Smooth muscle cell (in vitro differentiated cells): Measurements from ENCODE around the gene C11orf97. TPM values are rescaled to one million over a fixed set of nuclear protein-coding genes. Genes with fewer than 3 reads are reported as not detected.

ENCODE experiments used
- DNase-seq: peaks from one replicate; lab custom pipeline; 2025; ENCODE audit not compliant: unreplicated experiment; lab: John Stamatoyannopoulos, UW
- H2AFZ ChIP-seq: fragments of 200-600 bp; sonication (generic); 2 replicates; pipeline ENCODE4 v1.6.0; 2016; ENCODE audit warnings: antibody characterized with exemption, low read depth, mild to moderate bottlenecking
- H3F3A ChIP-seq: fragments of 200-600 bp; sonication (generic); 2 replicates; pipeline ENCODE4 v1.6.0; 2017; ENCODE audit warnings: antibody characterized with exemption, low read depth
- H3K27ac ChIP-seq: fragments of 200-600 bp; sonication (generic); 2 replicates; pipeline ENCODE4 v1.5.1; 2016; ENCODE audit warnings: low read depth, mild to moderate bottlenecking
- H3K27me3 ChIP-seq: fragments of 200-600 bp; sonication (generic); 2 replicates; pipeline ENCODE4 v1.6.1; 2016; ENCODE audit warnings: low read depth, mild to moderate bottlenecking
- H3K36me3 ChIP-seq: fragments of 200-600 bp; sonication (generic); 2 replicates; pipeline ENCODE4 v1.5.1; 2016; ENCODE audit warnings: low read depth
- H3K4me1 ChIP-seq: fragments of 200-600 bp; sonication (generic); 2 replicates; pipeline ENCODE4 v1.5.1; 2016; ENCODE audit warnings: low read depth
- H3K4me2 ChIP-seq: fragments of 200-600 bp; sonication (generic); 2 replicates; pipeline ENCODE4 v1.6.0; 2016; ENCODE audit warnings: mild to moderate bottlenecking
- H3K4me3 ChIP-seq: fragments of 200-600 bp; sonication (generic); 2 replicates; pipeline ENCODE4 v1.5.1; 2016; ENCODE audit warnings: mild to moderate bottlenecking
- H3K79me2 ChIP-seq: fragments of 200-600 bp; sonication (generic); 2 replicates; pipeline ENCODE4 v1.6.0; 2016; ENCODE audit warnings: low read depth, mild to moderate bottlenecking
- H3K9ac ChIP-seq: fragments of 200-600 bp; sonication (generic); 2 replicates; pipeline ENCODE4 v1.6.0; 2016; ENCODE audit warnings: low read depth
- H3K9me3 ChIP-seq: fragments of 200-600 bp; sonication (generic); replicated peaks from 2 replicates; pipeline ENCODE4 v1.5.1; 2016; ENCODE audit warnings: low read depth
- H4K20me1 ChIP-seq: fragments of 200-600 bp; sonication (generic); 2 replicates; pipeline ENCODE4 v1.6.0; 2016; ENCODE audit warnings: low read depth
- WGBS: methylation state at CpG from one replicate; pipeline ENCODE4 v1.1.7; 2016; ENCODE audit warnings: low lambda C conversion rate; 5-methylcytosine and 5-hydroxymethylcytosine counted together
- polyA plus RNA-seq: library from polyadenylated mRNA; unstranded; fragments of >200 nt; fragmentation: Nextera tagmentation; extraction: Ambion mirVana; gene quantifications from 2 replicates; pipeline ENCODE4 v1.2.1, GENCODE V29; 2016
- total RNA-seq: library from RNA; depleted of rRNA; stranded (reverse); fragments of >200 nt; gene quantifications from 2 replicates; pipeline ENCODE4 v1.2.3, GENCODE V29; 2014
- TF ChIP-seq, protein P1 (sequence below): fragments of 200-600 bp; sonication (generic); IDR thresholded peaks from 2 replicates; pipeline ENCODE4 v1.5.1; 2017; ENCODE audit warnings: borderline replicate concordance, mild to moderate bottlenecking, antibody characterized with exemption; ENCODE audit not compliant: insufficient read depth, poor library complexity, severe bottlenecking

C11orf97 gene
- total and polyA plus RNA-seq, 2 experiments from 2014 or later = not detected

GRCh38 chr11:94525546-94526324 is 13.5 kb downstream of the C11orf97 start:
- no peaks in the 10 kb centered on the region for H4K20me1 ChIP-seq
- H3K4me2 ChIP-seq = no peak overlapping the region
- no peaks in the 10 kb centered on the region for H3K27me3 ChIP-seq
- 62% methylated on average over 5 of the region's 5 CpGs for WGBS
- H3K36me3 ChIP-seq = no peaks in the 10 kb centered on the region
- H3K4me1 ChIP-seq = peaks cover 3% of the 10 kb centered on the region
- no peak for DNase-seq
- no peaks in the 10 kb centered on the region for H3F3A ChIP-seq
- no peaks in the 10 kb centered on the region for H3K79me2 ChIP-seq
- H3K27ac ChIP-seq = no peak overlapping the region
- no peak overlapping the region for H3K9ac ChIP-seq
- H3K4me3 ChIP-seq = no peak overlapping the region
- peak overlapping the region; percentile 74 for H2AFZ ChIP-seq
- no peaks in the 10 kb centered on the region for H3K9me3 ChIP-seq
- TF ChIP-seq, protein P1, sequence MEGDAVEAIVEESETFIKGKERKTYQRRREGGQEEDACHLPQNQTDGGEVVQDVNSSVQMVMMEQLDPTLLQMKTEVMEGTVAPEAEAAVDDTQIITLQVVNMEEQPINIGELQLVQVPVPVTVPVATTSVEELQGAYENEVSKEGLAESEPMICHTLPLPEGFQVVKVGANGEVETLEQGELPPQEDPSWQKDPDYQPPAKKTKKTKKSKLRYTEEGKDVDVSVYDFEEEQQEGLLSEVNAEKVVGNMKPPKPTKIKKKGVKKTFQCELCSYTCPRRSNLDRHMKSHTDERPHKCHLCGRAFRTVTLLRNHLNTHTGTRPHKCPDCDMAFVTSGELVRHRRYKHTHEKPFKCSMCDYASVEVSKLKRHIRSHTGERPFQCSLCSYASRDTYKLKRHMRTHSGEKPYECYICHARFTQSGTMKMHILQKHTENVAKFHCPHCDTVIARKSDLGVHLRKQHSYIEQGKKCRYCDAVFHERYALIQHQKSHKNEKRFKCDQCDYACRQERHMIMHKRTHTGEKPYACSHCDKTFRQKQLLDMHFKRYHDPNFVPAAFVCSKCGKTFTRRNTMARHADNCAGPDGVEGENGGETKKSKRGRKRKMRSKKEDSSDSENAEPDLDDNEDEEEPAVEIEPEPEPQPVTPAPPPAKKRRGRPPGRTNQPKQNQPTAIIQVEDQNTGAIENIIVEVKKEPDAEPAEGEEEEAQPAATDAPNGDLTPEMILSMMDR = no peak

DNA sequence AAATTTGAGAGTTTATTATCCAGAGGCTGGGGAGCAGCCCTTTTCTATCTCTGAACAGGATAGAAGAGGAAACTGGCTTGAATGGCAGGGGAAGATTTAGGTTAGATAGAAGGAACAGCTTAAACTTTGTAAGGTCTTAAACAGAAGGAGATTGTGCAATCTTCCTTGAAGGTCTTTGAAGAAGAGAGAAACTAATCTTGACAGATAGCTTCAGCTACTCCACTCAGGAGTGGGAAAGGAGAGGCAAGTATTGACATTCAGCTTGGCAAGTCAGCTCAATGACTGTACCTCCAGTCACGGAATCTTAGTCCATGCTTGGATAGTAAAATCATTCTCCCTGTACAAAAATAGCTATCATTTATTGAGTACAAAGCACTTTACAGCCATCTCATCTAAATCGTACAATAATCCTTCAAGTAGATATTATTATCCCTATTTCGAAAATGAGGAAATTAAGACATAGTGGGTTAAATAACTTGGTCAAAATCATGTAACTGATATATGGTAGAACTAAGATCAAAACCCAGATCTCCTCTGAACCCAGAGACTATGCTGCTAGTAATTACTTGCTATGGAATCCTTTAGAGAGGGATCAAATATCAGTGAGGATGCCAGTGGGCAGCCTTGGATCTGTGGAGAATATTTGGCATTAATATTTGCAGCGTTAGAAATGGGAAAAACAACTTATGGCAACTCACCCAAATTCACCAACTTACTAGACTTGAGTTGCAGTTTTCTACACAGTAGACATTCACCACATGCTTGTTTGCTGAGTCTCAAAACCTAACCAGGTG is 14.6 kb downstream of the C11orf97 start:
- H3K4me1 ChIP-seq = peaks cover 3% of the 10 kb centered on the region
- H3F3A ChIP-seq = no peaks in the 10 kb centered on the region
- H3K27me3 ChIP-seq = no peaks in the 10 kb centered on the region
- no peak overlapping the region for H3K27ac ChIP-seq
- no peak for DNase-seq
- H3K4me3 ChIP-seq = no peak overlapping the region
- no peaks in the 10 kb centered on the region for H3K36me3 ChIP-seq
- H4K20me1 ChIP-seq = no peaks in the 10 kb centered on the region
- no peaks in the 10 kb centered on the region for H3K79me2 ChIP-seq
- TF ChIP-seq, protein P1 = no peak
- H3K4me2 ChIP-seq = no peak overlapping the region
- H3K9ac ChIP-seq = no peak overlapping the region
- H2AFZ ChIP-seq = peak overlapping the region; percentile 54
- H3K9me3 ChIP-seq = no peaks in the 10 kb centered on the region
- 79% methylated on average over 4 of the region's 4 CpGs for WGBS

DNA sequence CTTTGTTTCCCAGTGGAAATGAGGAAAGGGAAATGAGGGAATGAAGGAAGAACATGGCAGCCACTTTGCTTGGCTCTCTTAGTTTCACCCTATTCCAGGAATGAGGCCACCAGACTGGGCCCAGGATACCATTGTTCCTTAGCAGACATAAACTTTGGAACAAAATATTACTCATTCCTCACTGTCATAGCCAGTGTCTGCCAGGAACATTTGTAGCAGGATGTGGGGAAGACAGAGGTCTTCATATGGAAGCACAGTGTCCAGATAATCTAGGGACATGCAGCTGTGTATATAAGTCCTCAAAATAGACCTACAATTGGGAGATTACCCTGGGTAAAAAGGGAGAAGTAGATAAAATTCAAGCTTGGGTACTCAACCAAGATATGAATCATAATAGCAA is 16.3 kb downstream of the C11orf97 start:
- Histone ChIP-seq H3K79me2 (no peaks in the 10 kb centered on the region), H3K9me3 (no peaks in the 10 kb centered on the region), H3F3A (no peaks in the 10 kb centered on the region), H3K27ac (no peak overlapping the region), H3K9ac (no peak overlapping the region), H3K27me3 (no peaks in the 10 kb centered on the region), H2AFZ (no peak overlapping the region), H3K36me3 (no peaks in the 10 kb centered on the region), H3K4me2 (no peak overlapping the region), H3K4me1 (peaks cover 3% of the 10 kb centered on the region), H3K4me3 (no peak overlapping the region), H4K20me1 (no peaks in the 10 kb centered on the region)
- TF ChIP-seq, protein P1 = no peak
- DNase-seq = no peak
